DMS79 treated with DMSO at 0.1 percent for 48 hours (cell line): ENCODE data around the gene FNBP1.

ENCODE experiments used
- DNase-seq: peaks from one replicate; lab custom pipeline; 2025; lab: John Stamatoyannopoulos, UW

Gene FNBP1

GRCh38 chr9:130042885-130043653 lies at the start of gene FNBP1:
TSS of gene FNBP1 (minus strand) at chr9:130043189. CDS start at chr9:130042975, 214 bp downstream.
- peak; percentile 76 for DNase-seq

- no peak for DNase-seq
Observed at GRCh38 chr9:130090915-130091314, 47.9 kb upstream of the FNBP1 start.

GRCh38 chr9:130089141-130089540 lies 46.2 kb upstream of the FNBP1 start:
- DNase-seq: no peak

- DNase-seq: no peak
Observed at GRCh38 chr9:130088051-130088450, 45.1 kb upstream of the FNBP1 start.

GRCh38 chr9:130084337-130084736 lies 41.3 kb upstream of the FNBP1 start:
- DNase-seq: no peak

GRCh38 chr9:130078547-130078946 lies 35.6 kb upstream of the FNBP1 start:
- no peak for DNase-seq

- DNase-seq: no peak
Observed at GRCh38 chr9:130073373-130073772, 30.4 kb upstream of the FNBP1 start.

- no peak for DNase-seq
Observed at GRCh38 chr9:130072515-130073235, 29.7 kb upstream of the FNBP1 start.

- no peak for DNase-seq
Observed at GRCh38 chr9:130069048-130069447, 26.1 kb upstream of the FNBP1 start.

- no peak for DNase-seq
Observed at GRCh38 chr9:130064621-130065020, 21.6 kb upstream of the FNBP1 start.

GRCh38 chr9:130062750-130063149 lies 19.8 kb upstream of the FNBP1 start:
- DNase-seq: no peak

GRCh38 chr9:130060296-130060695 lies 17.3 kb upstream of the FNBP1 start:
- DNase-seq: no peak

- DNase-seq: no peak
Observed at GRCh38 chr9:130058887-130059286, 15.9 kb upstream of the FNBP1 start.

- DNase-seq: no peak
Observed at GRCh38 chr9:130058154-130058553, 15.2 kb upstream of the FNBP1 start.

GRCh38 chr9:130054820-130055219 lies 11.8 kb upstream of the FNBP1 start:
- DNase-seq: no peak

- no peak for DNase-seq
Observed at GRCh38 chr9:130054325-130054786, 11.4 kb upstream of the FNBP1 start.

GRCh38 chr9:130053504-130054324 lies 10.7 kb upstream of the FNBP1 start, which contains the start of gene GPR107:
TSS of gene GPR107 (plus strand) at chr9:130053906. CDS start at chr9:130053933, 27 bp downstream.
- peak; percentile 64 for DNase-seq

GRCh38 chr9:130053109-130053503 lies 10.1 kb upstream of the FNBP1 start:
- no peak for DNase-seq

- DNase-seq: no peak
Observed at GRCh38 chr9:130051855-130052254, 8.9 kb upstream of the FNBP1 start.

- no peak for DNase-seq
Observed at GRCh38 chr9:130050462-130050861, 7.5 kb upstream of the FNBP1 start.

- no peak for DNase-seq
Observed at GRCh38 chr9:130049431-130050210, 6.6 kb upstream of the FNBP1 start.
